Measurements from ENCODE around the gene CCDC57.
"Not testable (repeated sequence)": the region's sequence is repeated elsewhere in the genome, so short reads cannot be mapped to it uniquely, and the experiment has no call there.

The CCDC57 gene

GRCh38 chr17:82151106-82151957 is 61.3 kb downstream of the CCDC57 start:
- no peak for DNase-seq

- DNase-seq: no peak
These were observed 63.1 kb downstream of the CCDC57 start for GRCh38 chr17:82149401-82150099.

GRCh38 chr17:82148997-82149396 is 63.6 kb downstream of the CCDC57 start:
- DNase-seq: no peak

GRCh38 chr17:82148011-82148410 is 64.6 kb downstream of the CCDC57 start:
- DNase-seq: no peak

GRCh38 chr17:82146663-82147654 is 65.7 kb downstream of the CCDC57 start:
- DNase-seq: no peak

- DNase-seq: no peak
These were observed 67.0 kb downstream of the CCDC57 start for GRCh38 chr17:82145550-82146155.

GRCh38 chr17:82143333-82143732 is 69.3 kb downstream of the CCDC57 start:
- DNase-seq: no peak

- DNase-seq: not testable (repeated sequence)
These were observed 72.7 kb downstream of the CCDC57 start for GRCh38 chr17:82139961-82140360.

- no peak for DNase-seq
These were observed 74.1 kb downstream of the CCDC57 start for GRCh38 chr17:82138511-82138992.

GRCh38 chr17:82134101-82134500 is 78.5 kb downstream of the CCDC57 start:
- no peak for DNase-seq

GRCh38 chr17:82133166-82133953 is 79.3 kb downstream of the CCDC57 start:
- not testable (repeated sequence) for DNase-seq

GRCh38 chr17:82129095-82129494 is 83.5 kb downstream of the CCDC57 start:
- no peak for DNase-seq

- no peak for DNase-seq
These were observed 84.4 kb downstream of the CCDC57 start for GRCh38 chr17:82128287-82128686.

GRCh38 chr17:82127704-82128103 is 84.9 kb downstream of the CCDC57 start:
- DNase-seq: no peak

- no peak for DNase-seq
These were observed 85.4 kb downstream of the CCDC57 start for GRCh38 chr17:82127315-82127595.

GRCh38 chr17:82126556-82127314 is 85.9 kb downstream of the CCDC57 start:
- DNase-seq: no peak

GRCh38 chr17:82124101-82124500 is 88.5 kb downstream of the CCDC57 start:
- no peak for DNase-seq

- no peak for DNase-seq
These were observed 90.7 kb downstream of the CCDC57 start for GRCh38 chr17:82121660-82122629.

- DNase-seq: no peak
These were observed 91.4 kb downstream of the CCDC57 start for GRCh38 chr17:82121246-82121645.

- no peak for DNase-seq
These were observed 92.5 kb downstream of the CCDC57 start for GRCh38 chr17:82120148-82120547.
